ENCODE results near the gene MSN. TPM values are rescaled to one million over a fixed set of nuclear protein-coding genes. Genes with fewer than 3 reads are reported as not detected.

The MSN gene
- total and polyA plus RNA-seq, 9 donors: 60.1 to 342 (median 160) TPM

GRCh38 chrX:65671966-65672365 is 4.5 kb downstream of the MSN start:
- H3K36me3 ChIP-seq: no peaks in the 10 kb centered on the region
- H3K4me1 ChIP-seq (ENCODE audit: insufficient read depth): peaks cover 4% of the 10 kb centered on the region
- H3K4me3 ChIP-seq: no peak overlapping the region
- TF ChIP-seq EP300 (IDR thresholded peaks at IDR 0.05): no peak
- H3K27me3 ChIP-seq: no peaks in the 10 kb centered on the region
- 22 to 29% (median 25%) methylated on average over 1 of the region's 1 CpG for WGBS, 3 donors
- no peaks in the 10 kb centered on the region for H3K9me3 ChIP-seq
- intact Hi-C loops (cut with DNase I): no loop called here
- no peak for DNase-seq
- no peak overlapping the region for H3K27ac ChIP-seq

- no peaks in the 10 kb centered on the region for H3K27me3 ChIP-seq
- 72 to 78% (median 72%) methylated on average over 2 of the region's 2 CpGs for WGBS, 3 donors
- intact Hi-C loops (cut with DNase I): no loop called here
- no peaks in the 10 kb centered on the region for H3K9me3 ChIP-seq
- DNase-seq: no peak
- H3K4me1 ChIP-seq (ENCODE audit: insufficient read depth): peaks cover 5% of the 10 kb centered on the region
- no peak for TF ChIP-seq CTCF (IDR thresholded peaks at IDR 0.05)
- TF ChIP-seq POLR2A (IDR thresholded peaks at IDR 0.05): no peak
- TF ChIP-seq EP300 (IDR thresholded peaks at IDR 0.05): no peak
- H3K27ac ChIP-seq: no peak overlapping the region
- no peaks in the 10 kb centered on the region for H3K36me3 ChIP-seq
- no peak overlapping the region for H3K4me3 ChIP-seq
Observed at GRCh38 chrX:65673857-65674203, 6.4 kb downstream of the MSN start.

GRCh38 chrX:65674204-65674893 is 6.9 kb downstream of the MSN start:
- no peak for DNase-seq
- Histone ChIP-seq H3K9me3 (no peaks in the 10 kb centered on the region), H3K27me3 (no peaks in the 10 kb centered on the region), H3K4me1 (ENCODE audit: insufficient read depth) (peaks cover 5% of the 10 kb centered on the region), H3K36me3 (no peaks in the 10 kb centered on the region), H3K4me3 (no peak overlapping the region), H3K27ac (no peak overlapping the region)
- intact Hi-C loops (cut with DNase I): no loop called here
- 66 to 73% (median 68%) methylated on average over 6 of the region's 6 CpGs for WGBS, 3 donors
- TF ChIP-seq POLR2A (IDR thresholded peaks at IDR 0.05) (no peak), CTCF (IDR thresholded peaks at IDR 0.05) (no peak), EP300 (IDR thresholded peaks at IDR 0.05) (no peak)

GRCh38 chrX:65677954-65678469 is 10.6 kb downstream of the MSN start:
- Histone ChIP-seq H3K4me3 (no peak overlapping the region), H3K4me1 (ENCODE audit: insufficient read depth) (peaks cover 2% of the 10 kb centered on the region)
- intact Hi-C loops (cut with DNase I): no loop called here

More at GRCh38 chrX:65677954-65678469, 10.6 kb downstream of the MSN start:
- H3K9me3 ChIP-seq: no peaks in the 10 kb centered on the region
- no peaks in the 10 kb centered on the region for H3K36me3 ChIP-seq
- TF ChIP-seq CTCF (IDR thresholded peaks at IDR 0.05): no peak
- TF ChIP-seq POLR2A (IDR thresholded peaks at IDR 0.05): no peak
- TF ChIP-seq EP300 (IDR thresholded peaks at IDR 0.05): no peak
- peak in 4 of 5 donors; percentile 34 to 69 (median 42) for DNase-seq
- 23 to 25% (median 25%) methylated on average over 3 of the region's 3 CpGs for WGBS, 3 donors
- no peaks in the 10 kb centered on the region for H3K27me3 ChIP-seq
- H3K27ac ChIP-seq: peak overlapping the region in 1 of 2 donors; percentile 44
